H54 (cell line): ENCODE results near the gene TTLL9.

Experiments used
- DNase-seq: peaks from one replicate; pipeline ENCODE4 v3.0.0; 2011; ENCODE audit warnings: low spot score, mixed read lengths; ENCODE audit not compliant: insufficient read length
- FAIRE-seq: peaks from 3 replicates; lab custom pipeline; 2011; peaks lifted over from hg19 to GRCh38; lab: Jason Lieb, UNC
- POLR2A ChIP-seq: IDR thresholded peaks from 2 replicates; pipeline ENCODE4 v1.6.1; 2011; ENCODE audit warnings: low read depth, mild to moderate bottlenecking, low read length

TTLL9 gene

GRCh38 chr20:31977080-31977479 lies 106.6 kb downstream of the TTLL9 start:
- no peak for TF ChIP-seq POLR2A
- FAIRE-seq, result no peak
- no peak for DNase-seq

DNA sequence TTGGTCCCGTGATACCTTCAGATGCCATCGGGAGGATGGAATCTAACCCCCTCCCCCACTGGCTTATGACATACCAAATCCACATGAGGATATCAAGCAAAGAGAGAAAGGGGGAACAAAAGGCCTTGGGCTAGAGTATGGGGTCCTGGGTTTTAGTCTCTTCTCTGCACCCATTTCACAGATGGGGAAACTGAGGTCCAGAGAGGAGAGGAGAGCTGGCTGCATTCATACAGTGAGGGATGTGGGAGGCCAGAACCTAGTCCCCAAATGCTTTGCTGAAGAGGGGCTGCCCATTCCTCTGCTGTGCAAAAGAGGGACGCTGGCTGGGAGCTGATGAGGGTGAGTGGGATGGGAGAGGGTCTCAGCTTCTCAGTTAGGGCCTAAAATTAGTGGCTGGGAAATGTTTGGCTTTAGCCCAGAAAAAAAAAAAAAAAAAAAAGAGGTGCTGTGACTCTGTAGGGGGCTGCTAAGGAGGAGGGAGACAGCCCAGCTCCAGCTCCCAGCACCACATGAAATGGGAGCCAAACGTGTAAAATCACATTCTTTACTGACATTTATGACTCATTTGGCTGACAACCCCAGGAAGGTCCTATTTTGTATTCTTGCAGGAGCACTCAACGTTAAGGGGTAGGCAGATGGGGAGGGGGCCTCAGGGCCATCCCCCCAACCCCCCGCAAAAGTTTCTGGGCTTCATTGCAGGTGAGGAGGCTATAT lies 109.4 kb downstream of the TTLL9 start:
- FAIRE-seq, result no peak
- no peak for TF ChIP-seq POLR2A

DNA sequence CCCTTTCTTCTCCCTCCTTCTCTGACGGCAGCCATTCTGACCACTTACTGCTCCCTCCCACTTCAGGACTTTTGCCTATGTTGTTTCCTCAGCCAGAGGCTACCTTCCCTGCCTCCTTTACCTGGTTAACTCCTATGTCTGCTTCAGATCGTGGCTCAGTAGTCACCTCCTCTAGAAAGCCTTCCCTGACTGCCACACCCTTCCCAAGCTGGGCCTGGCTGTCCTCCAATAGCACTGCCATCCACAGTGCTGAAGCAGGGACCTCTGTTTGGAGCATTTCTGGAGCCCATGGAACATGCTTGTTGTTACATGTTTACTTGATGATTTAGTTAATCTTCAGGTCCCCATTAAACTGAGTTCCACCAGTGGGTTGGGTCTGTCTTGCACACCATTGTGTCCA lies 111.3 kb downstream of the TTLL9 start:
- FAIRE-seq (no peak), DNase-seq (no peak)
- TF ChIP-seq POLR2A, result no peak

More for the DNA sequence above, 109.4 kb downstream of the TTLL9 start:
- no peak for DNase-seq

DNA sequence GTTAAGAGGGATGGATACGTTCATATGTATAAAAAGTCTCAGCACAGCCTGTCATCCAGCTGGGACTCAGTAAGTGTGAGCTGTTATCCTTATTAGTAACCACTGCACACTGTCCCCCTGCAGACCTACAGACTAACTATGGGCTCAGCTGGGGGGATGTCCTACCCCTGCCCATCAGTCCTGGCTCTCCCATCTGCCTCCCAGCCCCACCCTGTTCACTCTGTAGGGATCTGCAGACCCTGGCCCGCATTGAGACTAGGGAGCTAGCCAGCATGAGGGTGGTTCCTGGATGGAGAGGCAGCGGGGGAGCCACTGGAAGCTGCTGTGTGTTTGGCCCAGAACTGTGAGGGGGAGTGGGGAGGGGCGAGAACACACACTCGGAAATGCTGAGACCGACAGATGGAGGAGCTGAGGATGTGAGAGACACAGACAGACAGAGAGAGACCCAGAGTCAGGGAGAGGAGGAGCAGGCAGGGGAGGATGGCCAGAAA lies 114.6 kb downstream of the TTLL9 start:
- no peak for TF ChIP-seq POLR2A
- DNase-seq (no peak), FAIRE-seq (no peak)

GRCh38 chr20:31987744-31988143 lies 117.3 kb downstream of the TTLL9 start:
- TF ChIP-seq POLR2A, result no peak
- DNase-seq (peak; percentile 60), FAIRE-seq (no peak)

DNA sequence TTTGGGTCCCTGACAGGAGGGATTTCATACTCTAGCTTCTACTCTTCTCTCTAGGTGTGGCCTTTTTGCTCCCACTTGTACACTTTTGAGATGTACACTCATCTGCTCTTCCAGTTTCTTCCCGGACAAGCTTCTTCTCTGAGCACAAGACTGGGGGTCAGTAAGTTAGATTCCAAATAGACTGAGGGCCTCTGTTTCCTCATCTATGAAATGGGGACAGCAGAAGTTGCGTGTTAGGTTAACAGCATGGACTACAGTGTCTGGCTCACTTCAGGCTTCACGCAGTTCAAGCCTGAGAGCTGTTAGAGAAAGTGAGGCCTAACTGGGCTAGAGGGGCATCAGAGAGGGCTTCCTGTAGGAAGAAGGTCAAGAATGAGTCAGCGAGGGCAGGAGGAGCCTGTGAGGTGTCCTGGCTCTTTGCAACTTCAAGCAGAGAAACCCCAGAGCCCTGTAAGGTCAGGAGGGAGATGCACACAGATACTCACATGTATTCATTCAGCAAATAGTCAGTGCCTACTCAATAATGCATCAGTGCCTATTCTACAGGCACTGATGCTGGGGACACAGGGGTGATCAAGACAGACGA lies 118.1 kb downstream of the TTLL9 start:
- no peak for DNase-seq
- TF ChIP-seq POLR2A, result no peak
- no peak for FAIRE-seq

- DNase-seq (no peak), FAIRE-seq (no peak)
- no peak for TF ChIP-seq POLR2A
These were observed 118.7 kb downstream of the TTLL9 start for GRCh38 chr20:31989030-31989645.

DNA sequence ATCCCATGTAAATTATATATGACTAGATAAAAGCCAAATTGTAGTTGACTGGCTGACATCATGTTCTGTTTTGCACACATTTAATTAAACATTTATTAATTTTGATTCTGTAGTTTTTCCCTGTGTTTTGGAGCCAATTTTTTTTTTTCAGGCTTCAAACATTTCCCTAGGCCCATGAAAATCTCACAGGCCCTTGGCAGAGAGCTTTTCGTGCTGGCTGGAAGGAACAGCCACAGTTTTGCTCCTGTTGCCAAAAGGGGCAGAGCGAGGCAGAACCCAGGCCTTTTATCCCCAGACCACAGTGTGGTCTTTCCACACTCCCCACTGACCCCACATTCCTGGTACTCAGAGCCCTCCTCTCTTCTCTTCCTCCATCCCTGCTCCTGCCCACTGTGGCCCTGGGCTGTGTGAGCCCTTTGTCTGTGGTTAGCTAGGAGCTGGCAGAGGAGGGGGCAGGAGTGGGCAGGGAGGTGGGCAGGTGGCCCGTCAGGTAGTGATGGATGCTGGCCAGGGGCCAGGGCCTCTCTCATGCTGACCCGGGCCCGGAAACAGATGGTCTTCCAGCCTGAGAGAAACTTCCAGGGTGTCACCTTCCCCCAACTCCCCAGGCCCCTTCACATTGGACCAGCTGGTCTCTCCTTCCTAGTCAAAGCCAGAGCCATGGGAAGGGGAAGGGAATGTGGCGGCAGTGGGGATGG lies 120.4 kb downstream of the TTLL9 start:
- DNase-seq (no peak), FAIRE-seq (no peak)
- no peak for TF ChIP-seq POLR2A

- no peak for DNase-seq
- TF ChIP-seq POLR2A, result no peak
- FAIRE-seq, result no peak
These were observed 120.9 kb downstream of the TTLL9 start for GRCh38 chr20:31991339-31991705.

DNA sequence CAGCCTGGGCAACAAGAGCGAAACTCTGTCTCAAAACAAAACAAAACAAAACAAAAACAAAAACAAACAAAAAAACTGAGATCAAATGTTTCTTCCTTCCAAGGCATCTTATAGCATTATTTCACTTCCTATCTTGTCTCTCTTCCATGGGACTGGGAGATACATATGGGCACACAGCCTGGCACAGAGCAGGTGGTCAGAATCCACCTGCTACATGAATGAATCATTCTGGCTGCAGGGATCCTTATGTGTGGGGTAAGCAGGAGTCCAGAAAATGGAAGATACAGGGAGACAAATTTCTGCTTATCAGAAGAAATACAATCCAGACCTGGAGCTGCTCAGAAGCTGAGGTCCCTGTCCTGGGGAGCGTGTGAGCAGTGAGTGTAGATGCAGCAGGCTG lies 121.7 kb downstream of the TTLL9 start:
- no peak for TF ChIP-seq POLR2A
- no peak for DNase-seq
- FAIRE-seq, result no peak
